GM12878 (cell line): Measurements from ENCODE around the gene ANK3. TPM values are rescaled to one million over a fixed set of nuclear protein-coding genes. Genes with fewer than 3 reads are reported as not detected.

Experiments
- ATAC-seq: fragments of 200-7000 bp; cut with Tn5 transposase; 3 replicates; pipeline ENCODE4 v1.9.1; 2020; ENCODE audit warnings: mild to moderate bottlenecking, moderate library complexity
- BruUV-seq: library from RNA; stranded (reverse); fragments of 400-500 nt; replicated peaks from 2 replicates; lab custom pipeline; 2021; lab: Mats Ljungman, UMichigan
- CTCF ChIA-PET: fragments of 300-600 bp; sonication (Branson Sonifier 250); formaldehyde crosslinking; extraction: SDS; loops from one replicate; lab custom pipeline; 2021; ENCODE audit warnings: inconsistent platforms; lab: Yijun Ruan, JAX
- POLR2A ChIA-PET: fragments of 350-600 bp; formaldehyde crosslinking; extraction: SDS; loops from one replicate; lab custom pipeline; 2021; ENCODE audit warnings: inconsistent platforms; lab: Charles Lee
- RAD21 ChIA-PET: fragments of 300-600 bp; sonication (Branson Sonifier 250); formaldehyde crosslinking; loops from one replicate; lab custom pipeline; 2023; ENCODE audit warnings: antibody characterized with exemption; ENCODE audit not compliant: unreplicated experiment; lab: Charles Lee
- SMC1A ChIA-PET: fragments of 300-600 bp; sonication (Branson Sonifier 250); formaldehyde crosslinking; loops from one replicate; lab custom pipeline; 2023; ENCODE audit not compliant: unreplicated experiment, uncharacterized antibody; lab: Charles Lee
- DNase-seq: peaks from one replicate; pipeline ENCODE4 v3.0.0-alpha.2; 2011; ENCODE audit warnings: low read depth, low spot score
- FAIRE-seq: peaks from 3 replicates; lab custom pipeline; 2011; peaks lifted over from hg19 to GRCh38; lab: Jason Lieb, UNC
- H2AFZ ChIP-seq: 2 replicates; pipeline ENCODE4 v1.6.0; 2011; ENCODE audit warnings: low read depth, low read length, control low read depth; ENCODE audit not compliant: control insufficient read depth
- H3K27ac ChIP-seq: 2 replicates; pipeline ENCODE4 v1.5.1; 2011; ENCODE audit warnings: control low read depth; ENCODE audit not compliant: control insufficient read depth, insufficient read depth
- H3K27me3 ChIP-seq, 2 experiments: replicated peaks in 1 of 2; 2 replicates each; pipeline versions ENCODE4 v1.6.0 to v1.6.1; 2011; ENCODE audit warnings: low read length in 1 of 2; ENCODE audit not compliant: control insufficient read depth in 2 of 2, insufficient read depth in 2 of 2
- H3K36me3 ChIP-seq, 2 experiments: 2 replicates each; pipeline ENCODE4 v1.5.1; 2011; ENCODE audit warnings: low read length in 1 of 2; ENCODE audit not compliant: control insufficient read depth in 2 of 2, insufficient read depth in 2 of 2
- H3K4me1 ChIP-seq: 2 replicates; pipeline ENCODE4 v1.6.1; 2011; ENCODE audit warnings: mild to moderate bottlenecking, low read length, moderate library complexity, mixed read lengths; ENCODE audit not compliant: control insufficient read depth, insufficient read depth
- H3K4me2 ChIP-seq: 2 replicates; pipeline ENCODE4 v1.6.0; 2011; ENCODE audit warnings: control low read depth; ENCODE audit not compliant: control insufficient read depth, insufficient read depth
- H3K4me3 ChIP-seq: fragments of 200-600 bp; sonication (generic); 2 replicates; pipeline ENCODE4 v1.5.1; 2016
- H3K79me2 ChIP-seq: 2 replicates; pipeline ENCODE4 v1.6.0; 2011; ENCODE audit warnings: low read length; ENCODE audit not compliant: control insufficient read depth, insufficient read depth
- H3K9ac ChIP-seq: 2 replicates; pipeline ENCODE4 v1.8.0; 2011; ENCODE audit warnings: low read length, control low read depth, mixed read lengths; ENCODE audit not compliant: control insufficient read depth, insufficient read depth
- H3K9me3 ChIP-seq: replicated peaks from 3 replicates; pipeline ENCODE4 v1.5.1; 2011; ENCODE audit warnings: mild to moderate bottlenecking, low read length; ENCODE audit not compliant: control insufficient read depth, insufficient read depth
- H4K20me1 ChIP-seq: 2 replicates; pipeline ENCODE4 v1.6.0; 2011; ENCODE audit not compliant: control insufficient read depth, insufficient read depth
- CBX5 ChIP-seq: sonication (generic); IDR thresholded peaks from 2 replicates; pipeline ENCODE4 v1.6.1; 2016; ENCODE audit warnings: low read depth, moderate library complexity, mild to moderate bottlenecking, inconsistent platforms
- DPF2 ChIP-seq: fragments of 450-650 bp; IDR thresholded peaks from 2 replicates; pipeline ENCODE4 v1.6.1; 2017; ENCODE audit warnings: mild to moderate bottlenecking
- POLR2AphosphoS5 ChIP-seq: IDR thresholded peaks from 2 replicates; pipeline ENCODE4 v1.6.1; 2011; ENCODE audit warnings: mild to moderate bottlenecking, low read length, inconsistent platforms
- RELA ChIP-seq: fragments of 450-650 bp; IDR thresholded peaks from 2 replicates; pipeline ENCODE4 v1.8.0; 2014; ENCODE audit warnings: borderline replicate concordance; ENCODE audit not compliant: partially characterized antibody
- SP1 ChIP-seq: IDR thresholded peaks from one replicate; pipeline ENCODE4 v1.6.1; 2011; ENCODE audit warnings: low read depth, low read length
- STAT1 ChIP-seq: fragments of 450-650 bp; conservative IDR thresholded peaks from 2 replicates; pipeline ENCODE4 v1.6.1; 2014; ENCODE audit warnings: antibody characterized with exemption, mild to moderate bottlenecking
- SUPT20H ChIP-seq: IDR thresholded peaks from 2 replicates; pipeline ENCODE4 v1.6.1; 2011; ENCODE audit warnings: low read depth, mild to moderate bottlenecking, low read length, moderate library complexity, borderline replicate concordance; ENCODE audit not compliant: control insufficient read depth
- WGBS: methylation state at CpG from one replicate; pipeline ENCODE4 v1.1.6; 2016; ENCODE audit warnings: low lambda C conversion rate; ENCODE audit not compliant: insufficient replicate concordance, insufficient coverage; ENCODE audit errors: missing lambda C conversion rate; 5-methylcytosine and 5-hydroxymethylcytosine counted together
- in situ Hi-C: fragments of 300-500 bp; cut with MboI; formaldehyde crosslinking; loops from 9 replicates; pipeline ENCODE4 v1.14.3; 2018; ENCODE audit warnings: mixed read lengths
- intact Hi-C: fragments of 100-400 bp; cut with micrococcal nuclease; formaldehyde crosslinking; loops from one replicate; pipeline ENCODE4 v1.14.2; 2022; ENCODE audit not compliant: unreplicated experiment
- polyA plus RNA-seq, 11 experiments: library from polyadenylated mRNA; depleted of rRNA in 4 of 11; unstranded in 6 of 11; stranded (reverse) in 5 of 11; fragments of >200 nt; fragmentation: Nextera tagmentation in 4 of 11; fragmentation: Illumina TruSeq in 1 of 11; extraction: Ambion mirVana in 4 of 11; extraction: Trizol in 1 of 11; gene quantifications; 1 replicate in 1 of 11; 2 replicates in 10 of 11; pipeline versions ENCODE4 v1.2.1 to v1.2.3, GENCODE V29; 2011 to 2016; ENCODE audit warnings: inconsistent platforms in 2 of 11, missing spikeins in 2 of 11, low read depth in 1 of 11
- total RNA-seq, 4 experiments: library from RNA; depleted of rRNA in 3 of 4; stranded (reverse); fragments of >200 nt in 3 of 4; fragmentation: Illumina TruSeq in 1 of 4; extraction: Trizol in 1 of 4; gene quantifications; 2 replicates each; pipeline versions ENCODE4 v1.2.1 to v1.2.3, GENCODE V29; 2013 to 2021
- TF ChIP-seq, protein P1 (sequence below): IDR thresholded peaks from 2 replicates; pipeline ENCODE4 v1.6.1; 2012; ENCODE audit warnings: low read depth, low read length, improper control_type of control experiment
- TF ChIP-seq, protein P2 (sequence below): fragments of 450-650 bp; IDR thresholded peaks from 2 replicates; pipeline ENCODE4 v1.6.1; 2017; ENCODE audit warnings: mild to moderate bottlenecking, moderate library complexity
- TF ChIP-seq, protein P3 (sequence below): fragments of 450-650 bp; IDR thresholded peaks from 2 replicates; pipeline ENCODE4 v1.6.1; 2018; ENCODE audit warnings: borderline replicate concordance, mild to moderate bottlenecking; ENCODE audit not compliant: partially characterized antibody

Gene ANK3
- total and polyA plus RNA-seq, 10 of the 15 experiments (the other 5 are each of a cell fraction or from before 2014, with no cell fraction given): 0.06 to 0.82 (median 0.20) TPM; not detected in 2

- Histone ChIP-seq H3K4me2 (no peak overlapping the region), H4K20me1 (no peaks in the 10 kb centered on the region), H3K27me3 (0 out of 4 replicates have a peak, but pooled peaks cover 0 to 3% of the 10 kb centered on the region in 2 experiments), H3K27ac (no peak overlapping the region), H3K4me3 (no peak overlapping the region), H3K79me2 (no peaks in the 10 kb centered on the region), H3K4me1 (no peaks in the 10 kb centered on the region), H3K36me3 (no peaks in the 10 kb centered on the region), H2AFZ (no peak overlapping the region), H3K9me3 (no peaks in the 10 kb centered on the region), H3K9ac (no peak overlapping the region)
- ChIA-PET SMC1A (interaction anchor here (0.7 to 1.0 kb wide), 2 partner anchors 97 to 129 kb away, joined by 3 read pairs; no protein-coding TSS in a partner anchor), RAD21 (no interaction called here), CTCF (interaction anchor here (0.9 kb wide), 1 partner anchor 16 kb away, joined by 3 read pairs; no protein-coding TSS in a partner anchor), POLR2A (no interaction called here)
- 17% methylated on average over 2 of the region's 2 CpGs for WGBS
- intact Hi-C loops: no loop called here
- no peak for ATAC-seq
- TF ChIP-seq CBX5 (no peak), SP1 (no peak)
- no peak for DNase-seq
- FAIRE-seq: no peak
- in situ Hi-C loops: no loop called here
- no TSS peak for BruUV-seq
These were observed 22.2 kb downstream of the ANK3 start for GRCh38 chr10:60367431-60367830.

DNA sequence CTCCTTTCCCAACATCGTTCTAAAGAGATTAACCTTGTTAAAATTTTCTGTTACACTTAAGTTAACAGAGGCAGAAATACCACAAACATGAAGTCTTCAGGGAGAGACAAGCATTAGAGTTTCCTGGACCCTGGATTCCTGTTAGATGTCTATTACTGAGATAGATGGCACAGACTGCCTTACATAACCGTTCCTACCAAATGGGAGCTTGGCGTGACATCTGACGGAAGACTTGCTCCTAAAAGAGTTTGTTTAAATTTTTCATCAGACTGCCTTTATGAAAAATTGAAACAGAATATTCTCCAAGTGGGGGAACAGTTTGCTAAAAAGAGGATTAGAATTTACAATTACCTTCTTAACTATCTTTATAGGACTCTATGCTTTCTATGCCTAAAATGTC, 22.7 kb downstream of the ANK3 start:
- H3K9me3 ChIP-seq: no peaks in the 10 kb centered on the region
- no peak overlapping the region for H3K4me3 ChIP-seq
- no peak for FAIRE-seq
- RAD21 ChIA-PET: no interaction called here
- 0 out of 4 replicates have a peak, but pooled peaks cover 0 to 3% of the 10 kb centered on the region in 2 experiments for H3K27me3 ChIP-seq
- H3K27ac ChIP-seq: no peak overlapping the region
- no peaks in the 10 kb centered on the region for H3K4me1 ChIP-seq
- SMC1A ChIA-PET: interaction anchor here (0.7 to 1.0 kb wide), 2 partner anchors 97 to 129 kb away, joined by 3 read pairs; no protein-coding TSS in a partner anchor
- no peak overlapping the region for H3K9ac ChIP-seq
- POLR2A ChIA-PET: no interaction called here
- DNase-seq: no peak
- no peaks in the 10 kb centered on the region for H4K20me1 ChIP-seq
- H3K36me3 ChIP-seq: no peaks in the 10 kb centered on the region
- intact Hi-C loops: no loop called here
- CTCF ChIA-PET: no interaction called here
- BruUV-seq: no TSS peak
- H2AFZ ChIP-seq: no peak overlapping the region
- in situ Hi-C loops: no loop called here
- no peak for ATAC-seq
- no peaks in the 10 kb centered on the region for H3K79me2 ChIP-seq
- H3K4me2 ChIP-seq: no peak overlapping the region
- 43% methylated on average over 4 of the region's 4 CpGs for WGBS
- TF ChIP-seq, protein P1, sequence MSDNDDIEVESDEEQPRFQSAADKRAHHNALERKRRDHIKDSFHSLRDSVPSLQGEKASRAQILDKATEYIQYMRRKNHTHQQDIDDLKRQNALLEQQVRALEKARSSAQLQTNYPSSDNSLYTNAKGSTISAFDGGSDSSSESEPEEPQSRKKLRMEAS: no peak
- TF ChIP-seq DPF2 (no peak), POLR2AphosphoS5 (no peak), RELA (no peak), STAT1 (no peak), SUPT20H (no peak)
- TF ChIP-seq, protein P2, sequence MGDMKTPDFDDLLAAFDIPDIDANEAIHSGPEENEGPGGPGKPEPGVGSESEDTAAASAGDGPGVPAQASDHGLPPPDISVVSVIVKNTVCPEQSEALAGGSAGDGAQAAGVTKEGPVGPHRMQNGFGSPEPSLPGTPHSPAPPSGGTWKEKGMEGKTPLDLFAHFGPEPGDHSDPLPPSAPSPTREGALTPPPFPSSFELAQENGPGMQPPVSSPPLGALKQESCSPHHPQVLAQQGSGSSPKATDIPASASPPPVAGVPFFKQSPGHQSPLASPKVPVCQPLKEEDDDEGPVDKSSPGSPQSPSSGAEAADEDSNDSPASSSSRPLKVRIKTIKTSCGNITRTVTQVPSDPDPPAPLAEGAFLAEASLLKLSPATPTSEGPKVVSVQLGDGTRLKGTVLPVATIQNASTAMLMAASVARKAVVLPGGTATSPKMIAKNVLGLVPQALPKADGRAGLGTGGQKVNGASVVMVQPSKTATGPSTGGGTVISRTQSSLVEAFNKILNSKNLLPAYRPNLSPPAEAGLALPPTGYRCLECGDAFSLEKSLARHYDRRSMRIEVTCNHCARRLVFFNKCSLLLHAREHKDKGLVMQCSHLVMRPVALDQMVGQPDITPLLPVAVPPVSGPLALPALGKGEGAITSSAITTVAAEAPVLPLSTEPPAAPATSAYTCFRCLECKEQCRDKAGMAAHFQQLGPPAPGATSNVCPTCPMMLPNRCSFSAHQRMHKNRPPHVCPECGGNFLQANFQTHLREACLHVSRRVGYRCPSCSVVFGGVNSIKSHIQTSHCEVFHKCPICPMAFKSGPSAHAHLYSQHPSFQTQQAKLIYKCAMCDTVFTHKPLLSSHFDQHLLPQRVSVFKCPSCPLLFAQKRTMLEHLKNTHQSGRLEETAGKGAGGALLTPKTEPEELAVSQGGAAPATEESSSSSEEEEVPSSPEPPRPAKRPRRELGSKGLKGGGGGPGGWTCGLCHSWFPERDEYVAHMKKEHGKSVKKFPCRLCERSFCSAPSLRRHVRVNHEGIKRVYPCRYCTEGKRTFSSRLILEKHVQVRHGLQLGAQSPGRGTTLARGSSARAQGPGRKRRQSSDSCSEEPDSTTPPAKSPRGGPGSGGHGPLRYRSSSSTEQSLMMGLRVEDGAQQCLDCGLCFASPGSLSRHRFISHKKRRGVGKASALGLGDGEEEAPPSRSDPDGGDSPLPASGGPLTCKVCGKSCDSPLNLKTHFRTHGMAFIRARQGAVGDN: no peak
- TF ChIP-seq, protein P3, sequence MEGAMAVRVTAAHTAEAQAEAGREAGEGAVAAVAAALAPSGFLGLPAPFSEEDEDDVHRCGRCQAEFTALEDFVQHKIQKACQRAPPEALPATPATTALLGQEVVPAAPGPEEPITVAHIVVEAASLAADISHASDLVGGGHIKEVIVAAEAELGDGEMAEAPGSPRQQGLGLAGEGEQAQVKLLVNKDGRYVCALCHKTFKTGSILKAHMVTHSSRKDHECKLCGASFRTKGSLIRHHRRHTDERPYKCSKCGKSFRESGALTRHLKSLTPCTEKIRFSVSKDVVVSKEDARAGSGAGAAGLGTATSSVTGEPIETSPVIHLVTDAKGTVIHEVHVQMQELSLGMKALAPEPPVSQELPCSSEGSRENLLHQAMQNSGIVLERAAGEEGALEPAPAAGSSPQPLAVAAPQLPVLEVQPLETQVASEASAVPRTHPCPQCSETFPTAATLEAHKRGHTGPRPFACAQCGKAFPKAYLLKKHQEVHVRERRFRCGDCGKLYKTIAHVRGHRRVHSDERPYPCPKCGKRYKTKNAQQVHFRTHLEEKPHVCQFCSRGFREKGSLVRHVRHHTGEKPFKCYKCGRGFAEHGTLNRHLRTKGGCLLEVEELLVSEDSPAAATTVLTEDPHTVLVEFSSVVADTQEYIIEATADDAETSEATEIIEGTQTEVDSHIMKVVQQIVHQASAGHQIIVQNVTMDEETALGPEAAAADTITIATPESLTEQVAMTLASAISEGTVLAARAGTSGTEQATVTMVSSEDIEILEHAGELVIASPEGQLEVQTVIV: no peak
